H1 (cell line): ENCODE results near the gene FGFR2. TPM values are rescaled to one million over a fixed set of nuclear protein-coding genes. Genes with fewer than 3 reads are reported as not detected.

Experiments
- CTCF ChIA-PET: fragments of 300-600 bp; sonication (Branson Sonifier 250); formaldehyde crosslinking; loops from one replicate; lab custom pipeline; 2021; ENCODE audit not compliant: partially characterized antibody; lab: Charles Lee
- POLR2A ChIA-PET: fragments of 300-600 bp; sonication (Branson Sonifier 250); formaldehyde crosslinking; loops from one replicate; lab custom pipeline; 2021; ENCODE audit warnings: inconsistent platforms; ENCODE audit not compliant: partially characterized antibody; lab: Charles Lee
- DNase-seq, 2 experiments: peaks; one replicate each; pipeline versions ENCODE4 v3.0.0 to v3.0.0-alpha.2; 2010 to 2022; ENCODE audit warnings: low spot score in 2 of 2, low read depth in 1 of 2, mixed read lengths in 1 of 2
- FAIRE-seq: peaks from 2 replicates; lab custom pipeline; 2011; peaks lifted over from hg19 to GRCh38; lab: Jason Lieb, UNC
- H2AFZ ChIP-seq: 2 replicates; pipeline ENCODE4 v1.8.1; 2012; ENCODE audit warnings: low read length, inconsistent platforms
- H2AK5ac ChIP-seq: 2 replicates; pipeline ENCODE4 v1.6.1; 2013; ENCODE audit warnings: low read depth, low read length
- H2BK120ac ChIP-seq: replicated peaks from 2 replicates; pipeline ENCODE3; 2013; ENCODE audit warnings: low read depth, low read length, inconsistent platforms
- H2BK12ac ChIP-seq: 2 replicates; pipeline ENCODE4 v1.6.1; 2013; ENCODE audit warnings: low read depth, low read length
- H2BK15ac ChIP-seq: 2 replicates; pipeline ENCODE4 v1.6.1; 2013; ENCODE audit warnings: low read length
- H2BK20ac ChIP-seq: 2 replicates; pipeline ENCODE4 v1.6.1; 2013; ENCODE audit warnings: low read length
- H2BK5ac ChIP-seq: 2 replicates; pipeline ENCODE4 v1.6.1; 2013; ENCODE audit warnings: low read depth, low read length
- H3K14ac ChIP-seq: 2 replicates; pipeline ENCODE4 v1.6.1; 2013; ENCODE audit warnings: inconsistent platforms; ENCODE audit not compliant: insufficient read length
- H3K18ac ChIP-seq: 2 replicates; pipeline ENCODE4 v1.6.1; 2013; ENCODE audit warnings: low read length; ENCODE audit errors: extremely low read depth
- H3K23ac ChIP-seq: 2 replicates; pipeline ENCODE4 v1.6.1; 2013; ENCODE audit warnings: inconsistent platforms; ENCODE audit not compliant: insufficient read length
- H3K23me2 ChIP-seq: 2 replicates; pipeline ENCODE4 v1.6.1; 2013; ENCODE audit warnings: low read depth, low read length
- H3K27ac ChIP-seq: 2 replicates; pipeline ENCODE4 v1.6.1; 2011; ENCODE audit warnings: low read depth, low read length, inconsistent platforms
- H3K27me3 ChIP-seq, 4 experiments: replicated peaks in 1 of 4; 1 replicate in 1 of 4; 2 replicates in 3 of 4; pipeline versions ENCODE4 v1.6.1 to v1.8.1; 2011 to 2013; ENCODE audit warnings: low read length in 3 of 4, mild to moderate bottlenecking in 3 of 4, inconsistent platforms in 2 of 4, mixed read lengths in 2 of 4, moderate library complexity in 1 of 4; ENCODE audit not compliant: control insufficient read depth in 3 of 4, insufficient read depth in 3 of 4; ENCODE audit errors: extremely low read depth in 1 of 4
- H3K36me3 ChIP-seq, 4 experiments: 2 replicates each; pipeline versions ENCODE4 v1.6.1 to v1.8.1; 2011 to 2013; ENCODE audit warnings: mild to moderate bottlenecking in 4 of 4, low read length in 3 of 4, moderate library complexity in 2 of 4, control low read depth in 1 of 4, inconsistent platforms in 1 of 4; ENCODE audit not compliant: insufficient read depth in 4 of 4, control insufficient read depth in 2 of 4
- H3K4ac ChIP-seq: replicated peaks from 2 replicates; pipeline ENCODE3; 2013; ENCODE audit warnings: low read length, low read depth, mixed read lengths, inconsistent platforms; ENCODE audit not compliant: insufficient read length
- H3K4me1 ChIP-seq, 4 experiments: replicated peaks in 1 of 4; 1 replicate in 1 of 4; 2 replicates in 3 of 4; pipeline versions ENCODE4 v1.6.1 to v1.8.1; 2011 to 2013; ENCODE audit warnings: low read length in 3 of 4, inconsistent platforms in 2 of 4, mixed read lengths in 1 of 4; ENCODE audit not compliant: insufficient read depth in 4 of 4, control insufficient read depth in 3 of 4
- H3K4me2 ChIP-seq, 2 experiments: 2 replicates each; pipeline versions ENCODE4 v1.6.1 to v1.8.1; 2011 to 2013; ENCODE audit warnings: low read depth in 2 of 2, low read length in 2 of 2, control low read depth in 1 of 2, inconsistent platforms in 1 of 2, mild to moderate bottlenecking in 1 of 2; ENCODE audit not compliant: insufficient read depth in 1 of 2
- H3K4me3 ChIP-seq, 4 experiments: fragments of 200-600, 300-600 bp in 1 of 4; sonication (generic), shearing (Covaris generic), sonication (Bioruptor Twin) in 1 of 4; 2 replicates each; pipeline versions ENCODE4 v1.5.1 to v1.8.1; 2011 to 2016; ENCODE audit warnings: low read length in 4 of 4, low read depth in 3 of 4, control low read depth in 2 of 4, inconsistent platforms in 2 of 4, mild to moderate bottlenecking in 2 of 4, mixed read lengths in 1 of 4, moderate library complexity in 1 of 4; ENCODE audit not compliant: insufficient read depth in 2 of 4; ENCODE audit errors: extremely low read depth in 1 of 4
- H3K56ac ChIP-seq: replicated peaks from 2 replicates; pipeline ENCODE3; 2013; ENCODE audit warnings: low read depth, mild to moderate bottlenecking, mixed read lengths, low read length, inconsistent platforms; ENCODE audit not compliant: insufficient read length
- H3K79me1 ChIP-seq: 2 replicates; pipeline ENCODE4 v1.6.1; 2013; ENCODE audit warnings: low read depth, low read length, control low read depth
- H3K79me2 ChIP-seq, 2 experiments: 2 replicates each; pipeline versions ENCODE4 v1.6.1 to v1.8.1; 2012 to 2013; ENCODE audit warnings: low read length in 2 of 2, mild to moderate bottlenecking in 2 of 2, inconsistent platforms in 1 of 2; ENCODE audit not compliant: insufficient read depth in 2 of 2, control insufficient read depth in 1 of 2
- H3K9ac ChIP-seq, 4 experiments: replicated peaks in 1 of 4; 1 replicate in 1 of 4; 2 replicates in 3 of 4; pipeline versions ENCODE4 v1.6.1 to v1.8.1; 2011 to 2013; ENCODE audit warnings: low read depth in 3 of 4, low read length in 3 of 4, control low read depth in 2 of 4, mild to moderate bottlenecking in 2 of 4, moderate library complexity in 2 of 4, inconsistent platforms in 1 of 4; ENCODE audit errors: extremely low read depth in 1 of 4
- H3K9me3 ChIP-seq, 2 experiments: 2 replicates each; pipeline versions ENCODE4 v1.6.1 to v1.8.1; 2012 to 2013; ENCODE audit warnings: mild to moderate bottlenecking in 2 of 2, moderate library complexity in 2 of 2, control low read depth in 1 of 2, inconsistent platforms in 1 of 2, low read depth in 1 of 2, low read length in 1 of 2, mixed read lengths in 1 of 2; ENCODE audit not compliant: insufficient read depth in 2 of 2
- H4K20me1 ChIP-seq, 2 experiments: replicated peaks in 1 of 2; 2 replicates each; pipeline versions ENCODE3 to v1.8.1; 2011 to 2013; ENCODE audit warnings: inconsistent platforms in 2 of 2, low read length in 2 of 2, mild to moderate bottlenecking in 1 of 2; ENCODE audit not compliant: insufficient read depth in 2 of 2, control insufficient read depth in 1 of 2
- H4K5ac ChIP-seq: 2 replicates; pipeline ENCODE4 v1.6.1; 2013; ENCODE audit warnings: low read length, low read depth, mixed read lengths, inconsistent platforms; ENCODE audit not compliant: insufficient read length
- H4K8ac ChIP-seq: 2 replicates; pipeline ENCODE4 v1.8.0; 2013; ENCODE audit warnings: mild to moderate bottlenecking, moderate library complexity, low read length, inconsistent platforms; ENCODE audit not compliant: insufficient read depth; ENCODE audit errors: extremely low read depth
- H4K91ac ChIP-seq: replicated peaks from 2 replicates; pipeline ENCODE3; 2013; ENCODE audit warnings: low read length, mixed read lengths, inconsistent platforms; ENCODE audit not compliant: insufficient read length
- BCL11A ChIP-seq, 2 experiments: IDR thresholded peaks; one replicate each; pipeline ENCODE4 v1.6.1; 2011; ENCODE audit warnings: low read depth in 2 of 2, low read length in 2 of 2, mild to moderate bottlenecking in 2 of 2
- CBX8 ChIP-seq: fragments of 300-800, 300-1000 bp; sonication (generic); IDR thresholded peaks from 2 replicates; pipeline ENCODE4 v1.7.1; 2016; ENCODE audit warnings: low read depth, low read length, borderline replicate concordance
- EZH2 ChIP-seq: fragments of 200-600 bp; sonication (generic); IDR thresholded peaks from 2 replicates; pipeline ENCODE4 v1.7.1; 2012; ENCODE audit warnings: low read depth, mild to moderate bottlenecking, moderate library complexity, low read length, inconsistent platforms; ENCODE audit not compliant: severe bottlenecking
- GTF2F1 ChIP-seq: IDR thresholded peaks from 2 replicates; pipeline ENCODE4 v1.6.1; 2012; ENCODE audit warnings: low read depth, low read length, improper control_type of control experiment, borderline replicate concordance
- KDM1A ChIP-seq: fragments of 200-600, 300-600 bp; sonication (generic); IDR thresholded peaks from 2 replicates; pipeline ENCODE4 v1.7.1; 2016; ENCODE audit warnings: mild to moderate bottlenecking, low read length, borderline replicate concordance
- MAFK ChIP-seq: IDR thresholded peaks from 2 replicates; pipeline ENCODE4 v1.6.1; 2012; ENCODE audit warnings: low read depth, mild to moderate bottlenecking, improper control_type of control experiment, low read length
- RXRA ChIP-seq: IDR thresholded peaks from 2 replicates; pipeline ENCODE4 v1.6.1; 2011; ENCODE audit warnings: low read depth, mild to moderate bottlenecking, low read length, moderate library complexity; ENCODE audit not compliant: insufficient read depth
- TAF1 ChIP-seq: IDR thresholded peaks from 2 replicates; pipeline ENCODE4 v1.6.1; 2011; ENCODE audit warnings: mild to moderate bottlenecking, low read depth, low read length
- TBP ChIP-seq: IDR thresholded peaks from 2 replicates; pipeline ENCODE4 v1.6.1; 2011; ENCODE audit warnings: low read depth, low read length, improper control_type of control experiment
- TCF12 ChIP-seq: IDR thresholded peaks from 2 replicates; pipeline ENCODE4 v1.6.1; 2011; ENCODE audit warnings: low read depth, mild to moderate bottlenecking, low read length
- TEAD4 ChIP-seq: IDR thresholded peaks from 2 replicates; pipeline ENCODE4 v1.6.1; 2012; ENCODE audit warnings: low read depth, low read length, inconsistent platforms, mixed read lengths
- WGBS, 2 experiments: shearing (Covaris generic) in 1 of 2; methylation state at CpG; one replicate each; pipeline versions ENCODE4 v1.1.6 to v1.1.7; 2013 to 2015; ENCODE audit warnings: low lambda C conversion rate in 2 of 2, mixed read lengths in 2 of 2, inconsistent platforms in 1 of 2, low coverage in 1 of 2, missing lambda C conversion rate in 1 of 2; ENCODE audit not compliant: insufficient replicate concordance in 2 of 2, insufficient coverage in 1 of 2, insufficient read length in 1 of 2; ENCODE audit errors: extremely low coverage in 1 of 2, missing lambda C conversion rate in 1 of 2; 5-methylcytosine and 5-hydroxymethylcytosine counted together
- polyA plus RNA-seq, 7 experiments: library from polyadenylated mRNA; depleted of rRNA in 3 of 7; stranded (reverse) in 5 of 7; unstranded in 2 of 7; fragments of >200 nt in 5 of 7; fragments of 200-250 nt in 2 of 7; gene quantifications; 1 replicate in 5 of 7; 2 replicates in 1 of 7; 4 replicates in 1 of 7; pipeline versions ENCODE4 v1.2.1 to v1.2.3, GENCODE V29; 2011 to 2013; ENCODE audit warnings: missing spikeins in 2 of 7, mixed read lengths in 2 of 7
- total RNA-seq: library from RNA; stranded (reverse); fragmentation: NEBNext Ultra II Directional; extraction: Animal tissue kit (Norgen Biotek cat#: 25700); gene quantifications from 2 replicates; pipeline ENCODE4 v1.2.1, GENCODE V29; 2021
- TF ChIP-seq, protein P1 (sequence below): IDR thresholded peaks from 2 replicates; pipeline ENCODE4 v1.6.1; 2012; ENCODE audit warnings: low read length, inconsistent platforms

The FGFR2 gene
- total and polyA plus RNA-seq, 2 of the 8 experiments (the other 6 are each of a cell fraction or from before 2014, with no cell fraction given), result 50.2 to 81.2 TPM

DNA sequence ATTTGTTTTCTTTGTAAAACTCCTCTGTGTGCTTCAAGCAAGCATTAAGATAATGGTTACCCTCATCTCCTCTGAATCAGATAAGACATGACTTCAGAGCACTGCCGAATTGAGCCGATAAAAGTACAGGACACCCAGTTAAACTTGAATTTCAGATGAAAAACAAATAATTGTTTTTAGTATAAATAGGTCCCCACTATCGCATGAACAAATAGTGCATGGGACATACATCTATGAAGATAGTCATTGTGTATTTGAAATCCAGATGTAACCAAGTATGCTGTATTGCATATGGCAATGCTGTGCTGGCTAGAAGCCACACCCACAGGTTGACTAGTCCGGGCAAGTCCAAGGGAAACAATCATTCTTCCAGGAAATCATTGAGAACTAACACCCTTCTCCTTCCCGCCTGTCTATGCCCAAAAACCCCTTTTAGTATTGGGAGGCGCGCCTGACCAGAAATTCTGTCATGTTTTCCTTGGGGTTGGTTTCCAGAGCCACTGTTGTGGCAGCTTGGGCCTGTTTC lies 12.6 kb upstream of the FGFR2 start:
- Histone ChIP-seq H3K9me3 (no peaks in the 10 kb centered on the region), H3K27ac (no peak overlapping the region), H2BK20ac (peak overlapping the region; percentile 94), H3K79me2 (no peaks in the 10 kb centered on the region), H3K18ac (peak overlapping the region; percentile 52; the same call in 1 of the 2 replicates), H2BK5ac (peak overlapping the region; percentile 96; the same call in 1 of the 2 replicates), H4K20me1 (no peaks in the 10 kb centered on the region), H3K36me3 (no peaks in the 10 kb centered on the region), H3K27me3 (peaks cover 0 to 8% (median 4%) of the 10 kb centered on the region in 4 experiments; a peak in 3 of 7 replicates), H3K14ac (no peak overlapping the region), H2AK5ac (no peak overlapping the region), H2BK15ac (no peak overlapping the region), H3K23me2 (no peaks in the 10 kb centered on the region; the same call in 1 of the 2 replicates), H3K4me3 (no peak overlapping the region), H3K9ac (no peak overlapping the region), H2AFZ (no peak overlapping the region), H4K8ac (no peak overlapping the region), H2BK120ac (peak overlapping the region; percentile 33), H3K23ac (no peak overlapping the region), H4K91ac (no peak overlapping the region), H3K79me1 (no peaks in the 10 kb centered on the region), H2BK12ac (0 out of 2 replicates have a peak overlapping the region, but pooled peaks have one; percentile 91), H3K4ac (no peak overlapping the region), H3K56ac (no peak overlapping the region), H3K4me1 (peaks cover 0 to 6% (median 2%) of the 10 kb centered on the region in 4 experiments; a peak in 2 of 7 replicates), H4K5ac (no peak overlapping the region), H3K4me2 (no peak overlapping the region)
- DNase-seq (no peak), FAIRE-seq (no peak)
- WGBS, 2 experiments, result 89% methylated on average over 7 of the region's 7 CpGs; no CpG with 5 or more reads in 1 of the 2 experiments
- POLR2A ChIA-PET, result interaction anchor here (0.9 to 1.1 kb wide), 2 partner anchors 14 to 23 kb away, joined by 3 to 4 read pairs; no protein-coding TSS in a partner anchor
- CTCF ChIA-PET, result interaction anchor here (0.6 to 5.1 kb wide), 6 partner anchors 10 to 668 kb away, joined by 3 to 27 read pairs (median 5); partner anchors contain the start of gene FGFR2
- no peak for TF ChIP-seq CBX8
- no peak for TF ChIP-seq GTF2F1
- TF ChIP-seq, protein P1, sequence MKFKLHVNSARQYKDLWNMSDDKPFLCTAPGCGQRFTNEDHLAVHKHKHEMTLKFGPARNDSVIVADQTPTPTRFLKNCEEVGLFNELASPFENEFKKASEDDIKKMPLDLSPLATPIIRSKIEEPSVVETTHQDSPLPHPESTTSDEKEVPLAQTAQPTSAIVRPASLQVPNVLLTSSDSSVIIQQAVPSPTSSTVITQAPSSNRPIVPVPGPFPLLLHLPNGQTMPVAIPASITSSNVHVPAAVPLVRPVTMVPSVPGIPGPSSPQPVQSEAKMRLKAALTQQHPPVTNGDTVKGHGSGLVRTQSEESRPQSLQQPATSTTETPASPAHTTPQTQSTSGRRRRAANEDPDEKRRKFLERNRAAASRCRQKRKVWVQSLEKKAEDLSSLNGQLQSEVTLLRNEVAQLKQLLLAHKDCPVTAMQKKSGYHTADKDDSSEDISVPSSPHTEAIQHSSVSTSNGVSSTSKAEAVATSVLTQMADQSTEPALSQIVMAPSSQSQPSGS, result no peak
- TF ChIP-seq KDM1A, result no peak
- no peak for TF ChIP-seq TBP
- no peak for TF ChIP-seq RXRA
- no peak for TF ChIP-seq MAFK
- TF ChIP-seq BCL11A (IDR thresholded peaks at IDR 0.05; ENCODE audit: low read depth in 2 of 2, low read length in 2 of 2), result no peak
- TF ChIP-seq EZH2, result no peak
- TF ChIP-seq TEAD4, result no peak
- no peak for TF ChIP-seq TCF12
- TF ChIP-seq TAF1, result no peak
